GM12801 (cell line): ENCODE results near the gene RFX4.

Source experiments
- CTCF ChIP-seq: IDR thresholded peaks from one replicate; pipeline ENCODE4 v1.5.1; 2011; ENCODE audit warnings: control low read depth; ENCODE audit not compliant: insufficient read length; ENCODE audit errors: extremely low read depth

The RFX4 gene

GRCh38 chr12:106629797-106630659, 47.2 kb downstream of the RFX4 start:
- no peak for TF ChIP-seq CTCF

- TF ChIP-seq CTCF, result no peak
These were observed 48.3 kb downstream of the RFX4 start for GRCh38 chr12:106631150-106631549.

GRCh38 chr12:106631797-106632196, 49.0 kb downstream of the RFX4 start:
- TF ChIP-seq CTCF, result no peak

GRCh38 chr12:106632797-106633450, 50.1 kb downstream of the RFX4 start:
- no peak for TF ChIP-seq CTCF

GRCh38 chr12:106633451-106633823, 50.6 kb downstream of the RFX4 start:
- TF ChIP-seq CTCF, result no peak

GRCh38 chr12:106634206-106634605, 51.4 kb downstream of the RFX4 start:
- no peak for TF ChIP-seq CTCF

GRCh38 chr12:106643000-106643399, 60.2 kb downstream of the RFX4 start:
- TF ChIP-seq CTCF, result no peak
